GM21717 (cell line): ENCODE results near the gene GSDME.

Experiments used
- ATAC-seq: cut with Tn5 transposase; IDR thresholded peaks from one replicate; pipeline ENCODE4 v1.9.1; 2021; ENCODE audit warnings: mild to moderate bottlenecking, moderate library complexity; ENCODE audit not compliant: unreplicated experiment

GSDME gene

GRCh38 chr7:24659505-24659904 is 97.8 kb downstream of the GSDME start:
- no peak for ATAC-seq

- no peak for ATAC-seq
Observed at GRCh38 chr7:24657980-24658379, 99.3 kb downstream of the GSDME start.

DNA sequence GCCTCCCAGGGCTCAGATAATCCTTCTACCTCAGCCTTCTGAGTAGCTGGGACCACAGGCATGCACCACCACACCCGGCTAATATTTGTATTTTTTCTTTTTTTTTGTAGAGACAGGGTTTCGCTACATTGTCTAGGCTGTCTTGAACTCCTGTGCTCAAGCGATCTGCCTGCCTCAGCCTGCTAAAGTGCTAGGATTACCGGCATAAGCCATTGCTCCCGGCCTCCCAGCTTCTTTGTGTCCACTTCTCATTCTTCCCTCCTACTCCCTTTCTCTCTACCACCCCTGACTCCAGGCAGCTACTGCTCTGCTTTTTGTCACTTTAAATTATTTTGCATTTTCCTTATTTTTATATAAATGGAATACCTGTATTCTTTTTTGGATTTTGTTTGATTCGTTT is 100.7 kb downstream of the GSDME start:
- ATAC-seq, result no peak

DNA sequence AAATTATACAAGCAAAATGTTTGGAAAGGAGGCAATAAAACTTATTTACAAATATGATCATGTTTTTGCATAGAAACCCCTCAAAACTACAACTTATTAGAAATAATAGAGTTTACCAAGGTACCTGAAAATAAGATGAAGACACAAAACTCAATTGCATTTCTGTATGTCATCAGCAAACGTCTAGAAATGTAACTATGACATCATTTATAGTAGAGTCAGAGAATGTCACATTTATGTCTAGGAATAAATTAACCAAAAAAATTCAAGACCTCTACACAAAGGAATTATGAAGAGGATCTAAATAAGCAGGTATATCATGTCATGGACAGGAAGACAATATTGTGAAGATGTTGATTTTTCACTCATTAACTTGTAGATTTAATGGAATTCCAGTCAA is 103.0 kb downstream of the GSDME start:
- no peak for ATAC-seq

- ATAC-seq, result no peak
Observed at GRCh38 chr7:24653316-24654085, 103.8 kb downstream of the GSDME start.

GRCh38 chr7:24652251-24652939 is 104.9 kb downstream of the GSDME start:
- ATAC-seq, result no peak
